Stimulated activated memory B cell treated with anti-CD40 and anti-IgM and Interleukin-4, amounts not matched to agents 10 μg/mL and 1 μg/mL and 100 μg/mL, for 72 hours (primary cell): ENCODE measurements around the gene SPATA13.

Experiments
- ATAC-seq: fragments of 150-1000 bp; cut with Tn5 transposase; 2 replicates; pipeline ENCODE4 v1.10.0; 2021
- H3K27ac Mint-ChIP-seq: one replicate; pipeline ENCODE4 v1.8.0; 2022; ENCODE audit warnings: mild to moderate bottlenecking, mixed read lengths
- H3K27me3 Mint-ChIP-seq: one replicate; pipeline ENCODE4 v1.8.0; 2022; ENCODE audit warnings: mixed read lengths
- H3K36me3 Mint-ChIP-seq: one replicate; pipeline ENCODE4 v1.8.0; 2022; ENCODE audit warnings: mixed read lengths
- H3K4me1 Mint-ChIP-seq: one replicate; pipeline ENCODE4 v1.8.0; 2022; ENCODE audit warnings: mixed read lengths
- H3K4me3 Mint-ChIP-seq: one replicate; pipeline ENCODE4 v1.8.0; 2022; ENCODE audit warnings: mild to moderate bottlenecking, moderate library complexity, mixed read lengths
- H3K9me3 Mint-ChIP-seq: one replicate; pipeline ENCODE4 v1.8.0; 2022; ENCODE audit warnings: mixed read lengths

SPATA13 gene

DNA sequence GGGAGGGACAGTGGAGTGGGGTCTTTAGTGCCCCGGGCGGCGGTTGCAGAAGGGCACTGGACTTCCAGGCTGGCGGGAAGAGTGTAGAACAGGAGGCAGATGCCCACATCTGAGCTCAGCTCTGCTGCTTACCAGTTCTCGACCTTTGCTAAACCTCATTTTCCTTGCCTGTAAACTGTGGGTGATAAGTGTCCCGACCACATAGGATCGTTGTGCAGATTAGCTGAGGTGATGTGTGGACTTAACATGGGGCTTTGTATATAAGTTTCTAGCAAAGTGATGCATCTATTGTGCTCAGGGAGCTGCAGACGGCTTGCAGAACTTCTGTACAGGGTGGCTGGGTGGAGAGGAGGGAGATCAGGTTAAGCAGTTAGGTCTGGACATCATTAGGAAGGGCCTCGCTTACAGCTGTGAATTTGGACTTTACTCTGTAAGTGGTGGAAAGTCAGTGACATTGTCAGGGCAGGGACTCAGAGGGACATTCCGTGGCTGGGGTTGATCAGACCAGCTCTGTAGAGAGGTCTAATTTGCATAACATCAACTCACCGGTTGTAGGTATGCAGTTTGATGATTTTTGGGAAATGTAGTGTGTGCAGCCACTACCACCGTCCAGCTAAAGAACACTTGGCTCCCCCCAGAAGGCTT, 70.0 kb downstream of the SPATA13 start:
- H3K4me1 Mint-ChIP-seq, result peaks cover 21% of the 10 kb centered on the region
- no peak overlapping the region for H3K4me3 Mint-ChIP-seq
- ATAC-seq, result no peak

DNA sequence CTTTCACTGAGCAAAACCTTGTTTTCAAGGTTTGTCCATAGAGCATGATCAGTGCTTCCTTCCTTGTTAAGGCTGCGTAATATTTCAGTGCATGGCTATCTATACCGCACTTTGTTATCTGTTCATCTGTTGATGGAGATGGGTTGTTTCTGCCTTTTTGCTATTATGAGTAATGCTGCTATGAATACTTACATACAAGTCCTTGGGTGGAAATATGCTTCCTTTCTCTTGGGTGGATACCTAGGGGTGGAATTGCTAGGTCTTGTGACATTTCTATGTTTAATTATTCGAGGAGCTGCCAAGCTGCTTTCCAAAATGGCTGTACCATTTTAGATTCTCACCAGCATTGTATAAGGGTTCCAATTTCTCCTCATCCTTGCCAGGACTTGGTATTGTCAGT, 70.9 kb downstream of the SPATA13 start:
- Mint-ChIP-seq H3K9me3 (no peaks in the 10 kb centered on the region), H3K36me3 (no peaks in the 10 kb centered on the region), H3K4me3 (no peak overlapping the region), H3K27me3 (no peaks in the 10 kb centered on the region), H3K4me1 (peaks cover 19% of the 10 kb centered on the region), H3K27ac (no peak overlapping the region)
- no peak for ATAC-seq

More for the DNA sequence above, 70.0 kb downstream of the SPATA13 start:
- H3K27ac Mint-ChIP-seq, result no peak overlapping the region
- no peaks in the 10 kb centered on the region for H3K36me3 Mint-ChIP-seq
- no peaks in the 10 kb centered on the region for H3K27me3 Mint-ChIP-seq
- no peaks in the 10 kb centered on the region for H3K9me3 Mint-ChIP-seq

DNA sequence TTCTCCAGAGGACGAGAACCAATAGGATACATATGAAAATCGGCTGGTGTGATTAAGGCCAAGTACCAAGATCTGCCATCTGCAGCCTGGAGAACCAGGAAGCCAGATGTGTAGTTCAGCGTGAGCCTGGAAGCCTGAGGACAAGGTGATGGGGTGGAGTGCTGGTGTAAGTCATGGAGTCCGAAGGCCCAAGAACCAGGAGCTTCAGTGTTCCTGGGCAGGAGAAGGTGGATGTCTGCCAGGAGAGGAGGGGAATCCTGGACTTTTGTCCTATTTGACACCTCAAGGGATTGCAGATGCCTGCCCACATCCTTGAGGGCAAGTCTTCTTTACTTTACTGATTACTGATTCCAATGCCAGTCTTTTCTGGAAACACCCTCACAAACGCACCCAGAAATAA, 71.5 kb downstream of the SPATA13 start:
- Mint-ChIP-seq H3K4me3 (no peak overlapping the region), H3K27ac (no peak overlapping the region), H3K9me3 (no peaks in the 10 kb centered on the region), H3K27me3 (no peaks in the 10 kb centered on the region), H3K36me3 (no peaks in the 10 kb centered on the region), H3K4me1 (peaks cover 19% of the 10 kb centered on the region)
- no peak for ATAC-seq

DNA sequence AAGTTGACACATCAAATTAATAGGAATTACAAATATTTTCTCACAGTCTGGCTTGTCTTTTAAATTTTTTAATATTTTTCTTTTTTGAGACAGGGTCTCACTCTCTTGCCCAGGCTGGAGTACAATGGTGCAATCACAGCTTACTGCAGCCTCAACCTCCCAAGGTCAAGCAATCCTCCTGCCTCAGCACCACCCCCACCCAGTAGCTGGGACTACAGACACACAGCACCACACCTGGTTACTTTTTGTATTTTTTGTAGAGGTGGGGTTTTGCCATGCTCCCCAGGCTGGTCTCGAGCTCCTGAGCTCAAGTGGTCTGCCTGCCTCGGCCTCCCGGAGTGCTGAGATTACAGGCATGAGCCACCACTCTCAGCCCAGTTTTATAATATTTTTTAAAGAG, 72.0 kb downstream of the SPATA13 start:
- ATAC-seq, result no peak
- peaks cover 19% of the 10 kb centered on the region for H3K4me1 Mint-ChIP-seq
- H3K27me3 Mint-ChIP-seq, result no peaks in the 10 kb centered on the region
- no peaks in the 10 kb centered on the region for H3K36me3 Mint-ChIP-seq
- H3K4me3 Mint-ChIP-seq, result no peak overlapping the region
- no peak overlapping the region for H3K27ac Mint-ChIP-seq
- no peaks in the 10 kb centered on the region for H3K9me3 Mint-ChIP-seq

DNA sequence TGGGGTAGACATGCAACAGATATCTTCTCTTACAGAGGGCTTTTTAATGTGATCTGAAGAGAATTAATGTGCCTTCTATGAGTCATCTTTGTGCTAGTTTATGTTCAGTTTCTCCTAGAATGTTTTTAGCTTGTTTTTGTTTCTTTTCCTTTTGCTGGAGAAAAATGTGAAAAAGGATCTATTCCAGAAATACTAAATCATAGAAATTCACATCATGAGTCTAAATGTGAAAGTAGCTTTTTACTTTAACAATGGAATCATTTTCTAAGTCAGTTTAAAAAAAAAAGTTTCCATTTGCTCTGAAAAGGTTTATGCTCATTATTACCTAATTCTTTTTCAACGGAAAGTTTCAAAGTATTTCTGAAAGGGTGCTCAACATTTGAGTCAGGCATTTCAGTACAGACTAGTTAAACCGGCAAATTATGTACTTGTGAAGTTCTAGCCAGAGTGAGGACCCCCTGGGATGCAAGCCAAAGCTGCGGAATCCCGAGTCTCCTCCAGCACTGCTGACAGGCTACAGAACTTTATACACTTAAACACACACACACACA, 72.9 kb downstream of the SPATA13 start:
- Mint-ChIP-seq H3K4me1 (peaks cover 19% of the 10 kb centered on the region), H3K4me3 (no peak overlapping the region), H3K27ac (peak overlapping the region; percentile 23), H3K27me3 (no peaks in the 10 kb centered on the region), H3K9me3 (no peaks in the 10 kb centered on the region), H3K36me3 (no peaks in the 10 kb centered on the region)
- ATAC-seq, result no peak

DNA sequence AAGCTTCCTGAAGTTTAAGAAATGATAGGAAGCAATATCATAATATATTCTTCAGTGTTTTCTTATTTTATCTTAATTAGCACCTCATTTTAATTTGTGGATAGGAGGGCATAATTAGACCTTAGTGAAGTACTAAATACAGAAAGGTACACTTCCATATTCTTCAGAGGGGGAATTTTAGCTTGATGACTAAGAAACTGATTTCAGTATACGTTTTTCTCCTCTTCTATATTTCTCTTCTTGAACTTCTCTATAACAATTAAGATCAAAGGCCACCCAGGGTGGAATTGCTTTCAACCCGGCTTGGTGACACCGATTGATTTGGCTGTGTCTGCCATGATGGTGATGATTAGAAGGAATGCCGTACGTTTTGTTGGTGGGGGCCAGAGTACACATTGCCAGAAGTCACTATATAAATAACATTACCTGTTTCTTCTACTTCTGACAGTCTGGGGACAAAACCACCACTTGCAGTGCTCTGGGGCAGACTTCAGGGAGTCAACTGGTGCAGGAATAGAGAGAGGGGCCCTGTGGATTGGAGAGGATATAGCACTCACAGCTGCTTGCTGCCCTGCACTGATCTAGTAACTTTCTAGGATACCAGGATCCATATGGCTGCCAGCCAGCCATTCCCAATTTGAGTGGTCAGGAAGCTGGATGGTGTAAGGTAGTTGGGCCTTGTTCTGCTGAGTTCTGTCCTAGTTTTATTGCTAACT, 73.8 kb downstream of the SPATA13 start:
- peaks cover 19% of the 10 kb centered on the region for H3K4me1 Mint-ChIP-seq
- no peaks in the 10 kb centered on the region for H3K27me3 Mint-ChIP-seq
- no peaks in the 10 kb centered on the region for H3K36me3 Mint-ChIP-seq
- H3K4me3 Mint-ChIP-seq, result no peak overlapping the region
- H3K9me3 Mint-ChIP-seq, result no peaks in the 10 kb centered on the region
- peak; percentile 50 for ATAC-seq
- peak overlapping the region; percentile 23 for H3K27ac Mint-ChIP-seq

DNA sequence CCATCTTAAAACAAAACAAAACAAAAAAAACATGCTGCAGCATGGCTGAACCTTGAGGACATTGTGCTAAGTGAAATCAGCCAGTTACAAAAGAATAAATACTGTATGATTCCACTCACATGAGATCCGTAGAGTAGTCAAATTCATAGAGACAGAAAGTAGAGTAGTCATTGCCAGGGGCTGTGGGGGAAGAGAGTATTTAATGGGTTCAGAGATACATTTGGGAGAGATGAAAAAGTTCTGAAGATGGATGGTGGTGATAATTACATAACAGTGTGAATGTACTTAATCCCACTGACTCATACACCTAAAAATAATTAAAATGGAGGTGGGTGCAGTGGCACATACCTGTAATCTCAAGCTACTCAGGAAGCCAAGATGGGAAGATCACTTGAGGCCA, 76.8 kb downstream of the SPATA13 start:
- ATAC-seq, result no peak
- Mint-ChIP-seq H3K9me3 (no peaks in the 10 kb centered on the region), H3K27ac (no peak overlapping the region), H3K4me3 (no peak overlapping the region), H3K36me3 (no peaks in the 10 kb centered on the region), H3K27me3 (no peaks in the 10 kb centered on the region), H3K4me1 (peaks cover 12% of the 10 kb centered on the region)

DNA sequence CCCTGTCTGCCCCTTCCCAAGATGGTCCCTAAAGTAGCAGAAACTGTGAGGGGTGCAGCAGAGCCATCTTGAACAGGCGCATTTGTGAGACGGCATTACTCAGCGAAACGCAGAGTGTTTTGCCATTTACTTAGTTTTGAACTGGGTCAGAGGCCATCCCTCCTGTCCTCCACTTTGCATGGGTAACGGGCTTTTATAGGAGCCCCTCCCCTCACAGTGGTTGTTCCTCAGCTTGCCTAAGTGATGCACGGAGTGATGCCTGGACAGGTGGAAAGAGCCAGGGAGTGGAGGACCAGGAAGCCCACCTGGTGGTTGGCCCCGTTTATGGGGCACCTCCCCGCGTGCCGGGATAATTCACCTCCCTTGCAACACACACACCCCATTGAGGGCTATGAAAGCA, 80.8 kb downstream of the SPATA13 start:
- no peaks in the 10 kb centered on the region for H3K4me1 Mint-ChIP-seq
- H3K9me3 Mint-ChIP-seq, result no peaks in the 10 kb centered on the region
- H3K36me3 Mint-ChIP-seq, result no peaks in the 10 kb centered on the region
- no peak for ATAC-seq
- H3K4me3 Mint-ChIP-seq, result no peak overlapping the region
- H3K27me3 Mint-ChIP-seq, result no peaks in the 10 kb centered on the region
- no peak overlapping the region for H3K27ac Mint-ChIP-seq

DNA sequence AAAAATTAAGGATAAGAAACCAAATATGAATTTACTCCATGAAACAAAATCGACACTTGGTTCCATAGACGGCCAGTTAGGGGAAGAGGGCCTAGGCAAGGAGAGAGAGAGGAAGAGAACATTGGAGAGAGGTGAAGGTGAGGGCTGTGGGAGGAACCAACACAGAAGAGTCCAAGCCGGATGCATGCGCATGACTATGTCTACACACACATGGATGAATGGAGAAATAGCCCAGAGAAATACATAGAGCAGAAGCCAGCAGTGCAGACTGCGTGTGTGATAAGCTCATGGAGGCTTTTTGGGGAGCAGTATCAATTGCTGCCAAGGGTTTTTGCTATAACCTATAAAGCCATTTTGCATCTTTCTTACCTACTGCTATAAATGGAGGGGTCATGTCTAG, 81.6 kb downstream of the SPATA13 start:
- no peak for ATAC-seq
- Mint-ChIP-seq H3K27ac (no peak overlapping the region), H3K4me1 (no peaks in the 10 kb centered on the region), H3K9me3 (no peaks in the 10 kb centered on the region), H3K36me3 (no peaks in the 10 kb centered on the region), H3K27me3 (no peaks in the 10 kb centered on the region), H3K4me3 (no peak overlapping the region)

DNA sequence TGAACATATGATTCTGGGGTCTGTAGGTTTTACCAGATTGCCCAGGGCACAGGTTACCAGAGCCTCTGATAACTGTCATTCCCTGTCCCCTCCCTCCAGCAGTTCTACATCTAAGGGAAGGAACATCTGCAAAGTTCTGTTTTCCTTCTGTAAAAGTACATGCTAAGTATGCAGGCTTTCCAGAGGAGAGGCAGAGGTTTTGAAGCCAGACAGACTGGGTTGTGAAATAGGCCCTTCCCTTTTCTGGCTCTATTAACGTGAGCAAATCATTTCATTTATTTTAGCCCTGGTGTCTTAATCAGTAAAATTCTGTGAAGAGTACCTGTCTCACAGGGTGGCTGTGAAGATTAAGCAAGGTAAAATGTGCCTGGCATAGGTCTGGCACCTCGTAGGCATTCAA, 82.8 kb downstream of the SPATA13 start:
- no peak for ATAC-seq
- no peaks in the 10 kb centered on the region for H3K27me3 Mint-ChIP-seq
- H3K9me3 Mint-ChIP-seq, result no peaks in the 10 kb centered on the region
- H3K4me3 Mint-ChIP-seq, result no peak overlapping the region
- no peak overlapping the region for H3K27ac Mint-ChIP-seq
- no peaks in the 10 kb centered on the region for H3K4me1 Mint-ChIP-seq
- H3K36me3 Mint-ChIP-seq, result no peaks in the 10 kb centered on the region

DNA sequence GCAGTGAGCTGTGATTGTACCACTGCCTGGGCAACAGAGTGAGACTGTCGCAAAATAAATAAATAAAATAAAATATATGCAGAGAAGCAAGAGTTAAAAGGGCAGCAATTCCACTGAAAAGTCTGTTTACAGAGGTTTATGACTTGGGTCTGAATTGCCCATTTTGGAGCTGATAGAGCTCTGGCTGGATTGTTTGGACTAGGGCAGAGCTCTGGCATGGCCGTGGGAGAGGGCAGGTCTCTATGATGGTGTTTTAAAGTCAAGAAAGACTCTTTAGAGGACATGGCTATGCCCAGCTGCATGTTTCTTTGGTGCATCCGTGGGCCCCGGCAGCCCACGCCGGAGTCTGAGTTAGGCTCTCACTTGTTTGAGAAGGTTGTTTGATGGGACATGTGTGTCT, 84.3 kb downstream of the SPATA13 start:
- Mint-ChIP-seq H3K9me3 (no peaks in the 10 kb centered on the region), H3K36me3 (no peaks in the 10 kb centered on the region), H3K27ac (no peak overlapping the region), H3K27me3 (no peaks in the 10 kb centered on the region), H3K4me1 (no peaks in the 10 kb centered on the region), H3K4me3 (no peak overlapping the region)
- ATAC-seq, result no peak

DNA sequence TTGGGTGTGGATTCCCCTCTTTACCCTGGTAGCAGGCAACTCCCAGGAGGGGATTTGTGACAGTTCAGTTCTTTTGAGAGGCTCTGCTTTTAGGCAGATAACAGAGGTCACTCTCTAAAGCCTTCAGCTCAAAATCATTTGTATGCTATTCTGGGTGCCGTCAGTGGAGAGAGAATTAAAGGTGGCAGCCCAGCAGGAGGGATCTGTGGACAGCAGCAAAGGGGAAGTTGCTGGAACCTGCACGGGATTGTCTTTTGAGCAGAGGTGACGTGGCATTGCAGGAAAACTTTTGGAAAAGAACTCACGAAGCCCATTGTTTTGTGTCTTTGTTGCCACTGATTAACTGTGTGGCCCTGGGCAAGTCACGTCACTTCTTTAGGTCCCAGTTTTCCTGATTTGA, 86.5 kb downstream of the SPATA13 start:
- Mint-ChIP-seq H3K27me3 (no peaks in the 10 kb centered on the region), H3K4me3 (no peak overlapping the region), H3K27ac (no peak overlapping the region), H3K9me3 (no peaks in the 10 kb centered on the region), H3K4me1 (no peaks in the 10 kb centered on the region), H3K36me3 (peaks cover under 1% of the 10 kb centered on the region)
- ATAC-seq, result no peak

DNA sequence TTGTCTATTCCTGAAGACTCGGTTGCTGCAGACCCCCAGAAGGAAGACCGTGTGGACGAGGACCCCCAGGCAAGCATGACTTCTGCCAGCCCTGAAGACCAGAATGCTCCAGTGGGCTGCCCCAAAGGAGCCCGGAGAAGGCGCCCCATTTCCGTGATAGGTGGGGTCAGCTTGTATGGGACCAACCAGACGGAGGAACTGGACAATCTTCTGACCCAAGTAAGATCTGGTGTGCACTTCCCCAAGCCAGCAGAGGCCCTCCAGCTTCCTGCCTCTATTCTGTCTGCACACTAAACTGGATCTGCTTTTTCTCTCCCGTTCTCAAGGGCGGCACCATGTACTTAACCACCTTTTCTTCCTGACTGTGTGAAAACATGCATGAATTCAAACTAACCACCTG, 89.1 kb downstream of the SPATA13 start:
- H3K4me3 Mint-ChIP-seq, result no peak overlapping the region
- peaks cover 23% of the 10 kb centered on the region for H3K4me1 Mint-ChIP-seq

DNA sequence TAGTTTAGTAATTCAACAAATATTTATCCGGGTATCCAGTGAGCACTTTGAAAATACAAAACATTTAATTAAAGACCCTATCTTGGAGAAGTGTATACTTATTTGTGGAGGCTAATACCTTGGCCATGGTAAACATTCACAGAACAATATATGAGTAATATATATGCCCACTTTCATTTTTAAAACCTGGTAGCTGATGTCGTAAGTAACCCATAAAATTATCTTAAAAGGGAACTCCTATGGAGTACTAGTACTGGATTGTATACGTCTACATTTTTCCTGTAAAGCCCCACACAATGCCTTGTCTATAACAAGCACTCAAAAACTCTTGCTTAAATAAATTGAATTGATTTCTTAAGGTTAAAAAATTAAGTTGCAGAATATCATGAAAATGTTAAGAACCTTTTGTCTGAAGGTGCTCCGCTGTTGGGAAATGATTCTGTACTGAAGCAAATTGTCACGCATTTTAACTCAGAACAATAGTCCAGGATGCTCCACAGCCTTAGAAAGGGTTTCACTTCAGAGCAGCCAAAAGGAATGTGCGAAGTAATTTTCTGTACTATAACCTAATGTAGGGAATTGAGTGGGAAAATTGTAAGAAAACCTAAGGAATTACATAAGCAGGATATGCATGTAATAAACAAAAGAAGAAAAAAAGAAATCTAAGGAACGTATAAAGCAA, 90.0 kb downstream of the SPATA13 start:
- ATAC-seq, result no peak
- H3K4me1 Mint-ChIP-seq, result peaks cover 27% of the 10 kb centered on the region
- no peak overlapping the region for H3K27ac Mint-ChIP-seq
- H3K36me3 Mint-ChIP-seq, result peaks cover 12% of the 10 kb centered on the region
- no peaks in the 10 kb centered on the region for H3K27me3 Mint-ChIP-seq
- no peak overlapping the region for H3K4me3 Mint-ChIP-seq
- no peaks in the 10 kb centered on the region for H3K9me3 Mint-ChIP-seq

More for the DNA sequence above, 89.1 kb downstream of the SPATA13 start:
- peaks cover 8% of the 10 kb centered on the region for H3K36me3 Mint-ChIP-seq
- no peak overlapping the region for H3K27ac Mint-ChIP-seq
- no peak for ATAC-seq
- H3K27me3 Mint-ChIP-seq, result no peaks in the 10 kb centered on the region
- no peaks in the 10 kb centered on the region for H3K9me3 Mint-ChIP-seq

DNA sequence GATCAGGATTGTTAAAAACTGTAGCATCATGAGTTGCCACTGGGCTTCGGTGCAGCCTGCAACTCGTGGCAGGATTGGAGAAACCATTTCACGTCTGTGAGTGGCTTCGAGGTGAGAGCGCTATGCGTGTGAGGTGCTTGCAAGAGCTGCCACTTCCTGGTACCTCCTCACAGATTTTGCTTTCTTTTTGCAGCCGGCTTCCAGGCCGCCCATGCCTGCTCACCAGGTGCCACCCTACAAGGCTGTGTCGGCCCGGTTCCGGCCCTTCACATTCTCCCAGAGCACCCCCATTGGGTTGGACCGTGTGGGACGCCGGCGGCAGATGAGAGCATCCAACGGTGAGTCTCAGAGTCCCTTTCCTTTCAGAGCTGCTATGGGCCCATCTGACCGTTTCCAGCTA, 91.0 kb downstream of the SPATA13 start:
- Mint-ChIP-seq H3K27ac (no peak overlapping the region), H3K9me3 (no peaks in the 10 kb centered on the region), H3K4me3 (no peak overlapping the region), H3K27me3 (no peaks in the 10 kb centered on the region), H3K4me1 (peaks cover 27% of the 10 kb centered on the region), H3K36me3 (peaks cover 12% of the 10 kb centered on the region)
- ATAC-seq, result no peak

DNA sequence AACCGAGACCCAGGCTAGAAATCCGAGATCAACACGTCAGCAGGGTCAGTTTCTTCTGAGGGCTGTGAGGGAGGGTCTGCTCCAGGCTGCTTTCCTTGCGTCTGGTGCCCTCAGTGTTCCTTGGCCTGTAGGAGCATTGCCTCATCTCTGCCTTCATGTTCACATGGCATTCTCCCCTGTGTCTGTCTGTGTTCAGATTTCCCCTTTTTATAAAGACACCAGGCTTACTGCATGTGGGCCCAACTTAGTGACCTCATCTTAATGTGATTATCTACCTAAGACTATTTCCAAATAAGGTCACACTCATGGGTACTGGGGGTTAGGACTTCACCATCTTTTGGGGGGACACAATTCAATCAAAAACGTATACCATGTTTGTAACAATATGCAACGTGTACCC, 91.6 kb downstream of the SPATA13 start:
- Mint-ChIP-seq H3K27ac (no peak overlapping the region), H3K4me3 (no peak overlapping the region), H3K27me3 (no peaks in the 10 kb centered on the region), H3K4me1 (peaks cover 27% of the 10 kb centered on the region), H3K9me3 (no peaks in the 10 kb centered on the region), H3K36me3 (peaks cover 12% of the 10 kb centered on the region)
- ATAC-seq, result no peak
